Peyer's patch (tissue), 4 donors: ENCODE measurements around the gene HS6ST3.

Source experiments
- POLR2A ChIP-seq, 2 donors: fragments of 450-650 bp; IDR thresholded peaks; one replicate each; pipeline ENCODE4 v1.5.1; 2017; ENCODE audit warnings: antibody characterized with exemption in 2 of 2, mild to moderate bottlenecking in 2 of 2, moderate library complexity in 2 of 2
- TF ChIP-seq, protein P1 (sequence below), 6 experiments: fragments of 450-650 bp in 4 of 6; fragments of 200-600 bp in 2 of 6; sonication (generic) in 1 of 6; IDR thresholded peaks; one replicate each; pipeline ENCODE4 v1.5.1; 2017 to 2019; ENCODE audit warnings: antibody characterized with exemption in 6 of 6, mild to moderate bottlenecking in 3 of 6, moderate library complexity in 1 of 6

DNA sequence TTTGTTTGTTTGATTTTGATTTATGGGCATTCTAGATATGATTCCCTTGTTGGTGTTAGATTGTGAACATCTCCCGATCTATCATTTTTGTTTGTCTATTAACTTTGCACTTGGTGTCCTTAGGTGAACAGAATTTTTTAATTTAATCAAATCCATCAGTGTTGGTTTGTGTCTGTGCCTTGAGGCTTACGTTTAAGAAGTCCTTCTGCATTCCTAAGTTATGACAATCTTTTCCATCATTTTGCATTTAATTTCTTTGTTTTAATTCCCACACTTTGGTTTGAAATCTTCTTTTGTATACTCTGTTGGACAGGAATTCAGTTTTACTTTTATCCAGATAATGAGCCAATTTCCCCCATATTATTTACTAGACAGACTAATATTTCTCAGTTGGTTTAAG is 421.7 kb downstream of the HS6ST3 start:
- TF ChIP-seq POLR2A (IDR thresholded peaks at IDR 0.05) = no peak
- TF ChIP-seq, protein P1, sequence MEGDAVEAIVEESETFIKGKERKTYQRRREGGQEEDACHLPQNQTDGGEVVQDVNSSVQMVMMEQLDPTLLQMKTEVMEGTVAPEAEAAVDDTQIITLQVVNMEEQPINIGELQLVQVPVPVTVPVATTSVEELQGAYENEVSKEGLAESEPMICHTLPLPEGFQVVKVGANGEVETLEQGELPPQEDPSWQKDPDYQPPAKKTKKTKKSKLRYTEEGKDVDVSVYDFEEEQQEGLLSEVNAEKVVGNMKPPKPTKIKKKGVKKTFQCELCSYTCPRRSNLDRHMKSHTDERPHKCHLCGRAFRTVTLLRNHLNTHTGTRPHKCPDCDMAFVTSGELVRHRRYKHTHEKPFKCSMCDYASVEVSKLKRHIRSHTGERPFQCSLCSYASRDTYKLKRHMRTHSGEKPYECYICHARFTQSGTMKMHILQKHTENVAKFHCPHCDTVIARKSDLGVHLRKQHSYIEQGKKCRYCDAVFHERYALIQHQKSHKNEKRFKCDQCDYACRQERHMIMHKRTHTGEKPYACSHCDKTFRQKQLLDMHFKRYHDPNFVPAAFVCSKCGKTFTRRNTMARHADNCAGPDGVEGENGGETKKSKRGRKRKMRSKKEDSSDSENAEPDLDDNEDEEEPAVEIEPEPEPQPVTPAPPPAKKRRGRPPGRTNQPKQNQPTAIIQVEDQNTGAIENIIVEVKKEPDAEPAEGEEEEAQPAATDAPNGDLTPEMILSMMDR (IDR thresholded peaks at IDR 0.05) = no peak
